Body of pancreas (tissue), 4 donors: ENCODE results near the gene DDTL.

ENCODE experiments used
- CTCF ChIP-seq, 7 experiments: fragments of 450-650 bp in 4 of 7; fragments of 200-600 bp in 3 of 7; sonication (generic) in 3 of 7; IDR thresholded peaks; one replicate each; pipeline ENCODE4 v1.5.1; 2016 to 2019; ENCODE audit warnings: antibody characterized with exemption in 7 of 7
- POLR2A ChIP-seq, 3 donors: fragments of 450-650 bp; IDR thresholded peaks; one replicate each; pipeline ENCODE4 v1.6.1; 2016; ENCODE audit warnings: antibody characterized with exemption in 3 of 3, mild to moderate bottlenecking in 2 of 3

- TF ChIP-seq CTCF (IDR thresholded peaks at IDR 0.05) (no peak), POLR2A (IDR thresholded peaks at IDR 0.05) (no peak)
Observed at GRCh38 chr22:24016156-24016555, 49.5 kb downstream of the DDTL start.
